ENCODE results near the gene CITED2. TPM values are rescaled to one million over a fixed set of nuclear protein-coding genes. Genes with fewer than 3 reads are reported as not detected.
A peak's percentile ranks its signal among the peaks of the same experiment; 100 is the strongest.

CITED2 gene
- total and polyA plus RNA-seq, 2 of the 8 experiments (the other 6 are each of a cell fraction or from before 2014, with no cell fraction given), result 89.1 to 115 TPM

- H4K5ac ChIP-seq (ENCODE audit: insufficient read length, low read depth, low read length), result peak overlapping the region; percentile 100
- peak overlapping the region; percentile 60; the same call in 1 of the 2 replicates for H2BK12ac ChIP-seq (ENCODE audit: low read depth, low read length)
- no peaks in the 10 kb centered on the region for H3K79me1 ChIP-seq (ENCODE audit: low read depth, low read length)
- peak overlapping the region; percentile 46 for H3K4ac ChIP-seq (replicated peaks; ENCODE audit: insufficient read length, low read depth, low read length)
- H2BK15ac ChIP-seq (ENCODE audit: low read length), result no peak overlapping the region
- H4K8ac ChIP-seq (ENCODE audit: extremely low read depth, insufficient read depth, low read length), result no peak overlapping the region
- peak overlapping the region in 3 of 4 experiments; percentile 11 to 96 (median 16); a peak in 5 of 8 replicates for H3K4me3 ChIP-seq (ENCODE audit: extremely low read depth in 1 of 4, insufficient read depth in 2 of 4, low read depth in 3 of 4, low read length in 4 of 4)
- H4K20me1 ChIP-seq (replicated peaks in 1 of 2; ENCODE audit: control insufficient read depth in 1 of 2, insufficient read depth in 2 of 2, low read length in 2 of 2), result peaks cover under 1 to 4% of the 10 kb centered on the region in 2 experiments
- peak overlapping the region; percentile 27 for H3K56ac ChIP-seq (replicated peaks; ENCODE audit: insufficient read length, low read depth, low read length)
- H4K91ac ChIP-seq (replicated peaks; ENCODE audit: insufficient read length, low read length), result peak overlapping the region; percentile 37
- peak overlapping the region; percentile 71; the same call in 1 of the 2 replicates for H2BK5ac ChIP-seq (ENCODE audit: low read depth, low read length)
- H3K27ac ChIP-seq (ENCODE audit: low read depth, low read length), result peak overlapping the region; percentile 81
- peaks cover 4 to 19% of the 10 kb centered on the region in 2 experiments; a peak in 3 of 4 replicates for H3K79me2 ChIP-seq (ENCODE audit: control insufficient read depth in 1 of 2, insufficient read depth in 2 of 2, low read length in 2 of 2)
- H2BK20ac ChIP-seq (ENCODE audit: low read length), result 0 out of 2 replicates have a peak overlapping the region, but pooled peaks have one; percentile 44
- H3K4me2 ChIP-seq (ENCODE audit: insufficient read depth in 1 of 2, low read depth in 2 of 2, low read length in 2 of 2), result peak overlapping the region; percentile 59 to 92
- peaks cover under 1 to 24% (median 5%) of the 10 kb centered on the region in 4 experiments; a peak in 5 of 8 replicates for H3K36me3 ChIP-seq (ENCODE audit: control insufficient read depth in 2 of 4, insufficient read depth in 4 of 4, low read length in 3 of 4)
- H2BK120ac ChIP-seq (replicated peaks; ENCODE audit: low read depth, low read length), result peak overlapping the region; percentile 80
- POLR2A ChIA-PET (ENCODE audit: partially characterized antibody), result interaction anchor here (1.1 to 1.2 kb wide), 2 partner anchors 28 to 149 kb away, joined by 3 read pairs; no protein-coding TSS in a partner anchor
- no peak overlapping the region for H3K14ac ChIP-seq (ENCODE audit: insufficient read length)
- peaks cover 2 to 33% (median 22%) of the 10 kb centered on the region in 4 experiments; a peak in 5 of 7 replicates for H3K4me1 ChIP-seq (replicated peaks in 1 of 4; ENCODE audit: control insufficient read depth in 3 of 4, insufficient read depth in 4 of 4, low read length in 3 of 4)
- FAIRE-seq, result peak; percentile 97
- H2AFZ ChIP-seq (ENCODE audit: low read length), result no peak overlapping the region
- no peaks in the 10 kb centered on the region for H3K23me2 ChIP-seq (ENCODE audit: low read depth, low read length)
- peak overlapping the region in 3 of 4 experiments; percentile 36 to 49 (median 46); a peak in 4 of 7 replicates for H3K9ac ChIP-seq (replicated peaks in 1 of 4; ENCODE audit: extremely low read depth in 1 of 4, low read depth in 3 of 4, low read length in 3 of 4)
- WGBS, 2 experiments (ENCODE audit: extremely low coverage in 1 of 2, insufficient coverage in 1 of 2, insufficient read length in 1 of 2, insufficient replicate concordance in 2 of 2, low coverage in 1 of 2, low lambda C conversion rate in 2 of 2, missing lambda C conversion rate in 1 of 2), result 4% methylated on average over 8 of the region's 8 CpGs; no CpG with 5 or more reads in 1 of the 2 experiments
- no peaks in the 10 kb centered on the region for H3K27me3 ChIP-seq (replicated peaks in 1 of 4; ENCODE audit: control insufficient read depth in 3 of 4, extremely low read depth in 1 of 4, insufficient read depth in 3 of 4, low read length in 3 of 4)
- H3K9me3 ChIP-seq (ENCODE audit: insufficient read depth in 2 of 2, low read depth in 1 of 2, low read length in 1 of 2), result no peaks in the 10 kb centered on the region
- no peak overlapping the region for H3K23ac ChIP-seq (ENCODE audit: insufficient read length)
- DNase-seq (ENCODE audit: low read depth in 1 of 2, low spot score in 2 of 2), result peak in 1 of 2 experiments; percentile 75
- peak overlapping the region; percentile 89 for H3K18ac ChIP-seq (ENCODE audit: extremely low read depth, low read length)
- CTCF ChIA-PET (ENCODE audit: partially characterized antibody), result interaction anchor here (0.5 to 4.4 kb wide), 4 partner anchors 117 to 388 kb away, joined by 3 to 68 read pairs (median 3); no protein-coding TSS in a partner anchor
- H2AK5ac ChIP-seq (ENCODE audit: low read depth, low read length), result no peak overlapping the region
- TF ChIP-seq RBBP5 (IDR thresholded peaks at IDR 0.05; ENCODE audit: borderline replicate concordance, low read depth, low read length) (peak; percentile 50; the same call in 1 of the 2 replicates), KDM4A (IDR thresholded peaks at IDR 0.05; ENCODE audit: low read depth, low read length, severe bottlenecking) (no peak), ATF2 (IDR thresholded peaks at IDR 0.05; ENCODE audit: low read length) (peak; percentile 63; the same call in 1 of the 2 replicates), SP1 (IDR thresholded peaks at IDR 0.05; ENCODE audit: low read depth, low read length) (peak; percentile 80), SIRT6 (IDR thresholded peaks at IDR 0.05; ENCODE audit: low read length) (no peak), POLR2A (IDR thresholded peaks at IDR 0.05; ENCODE audit: control extremely low read depth in 1 of 2, low read depth in 2 of 2, low read length in 2 of 2) (peak; percentile 50 to 61; a peak in 2 of 3 replicates), SP2 (IDR thresholded peaks at IDR 0.05; ENCODE audit: low read length) (no peak), YY1 (IDR thresholded peaks at IDR 0.05; ENCODE audit: low read depth, low read length) (peak; percentile 66), TAF1 (IDR thresholded peaks at IDR 0.05; ENCODE audit: low read depth, low read length) (peak; percentile 61; the same call in 1 of the 2 replicates), SRF (IDR thresholded peaks at IDR 0.05; ENCODE audit: low read depth, low read length) (0 out of 2 replicates have a peak, but pooled peaks have one; percentile 4)
Measured at GRCh38 chr6:139367810-139368351, 6.6 kb downstream of the CITED2 start.
